HepG2 (cell line): ENCODE data around the gene TIMM9. TPM values are rescaled to one million over a fixed set of nuclear protein-coding genes. Genes with fewer than 3 reads are reported as not detected.

ENCODE experiments used
- ATAC-seq: fragments of 200-7000 bp; cut with Tn5 transposase; 3 replicates; pipeline ENCODE4 v1.9.1; 2020; ENCODE audit warnings: mild to moderate bottlenecking, moderate library complexity
- BruUV-seq: library from RNA; stranded (reverse); fragments of 400-500 nt; replicated peaks from 2 replicates; lab custom pipeline; 2021; lab: Mats Ljungman, UMichigan
- CTCF ChIA-PET: fragments of 300-600 bp; formaldehyde crosslinking; extraction: SDS; loops from one replicate; lab custom pipeline; 2021; ENCODE audit warnings: low total read pairs, inconsistent platforms, low intra/inter-chr PET ratio; lab: Yijun Ruan, JAX
- POLR2A ChIA-PET: fragments of 350-600 bp; sonication (Branson Sonifier 250); formaldehyde crosslinking; loops from one replicate; lab custom pipeline; 2020; ENCODE audit warnings: antibody characterized with exemption, inconsistent platforms; lab: Yijun Ruan, JAX
- DNase-seq: peaks from one replicate; pipeline ENCODE4 v3.0.0-alpha.2; 2015; ENCODE audit warnings: low spot score
- FAIRE-seq: peaks from 3 replicates; lab custom pipeline; 2011; peaks lifted over from hg19 to GRCh38; lab: Jason Lieb, UNC
- H2AFZ ChIP-seq: one replicate; pipeline ENCODE4 v1.6.1; 2011; ENCODE audit warnings: low read length, inconsistent platforms
- H3K27ac ChIP-seq: fragments of 300-600 bp; 3 replicates; pipeline ENCODE4 v1.8.0; 2011; ENCODE audit warnings: mixed run types, mild to moderate bottlenecking, mixed read lengths, low read length, inconsistent platforms; ENCODE audit not compliant: insufficient read depth; ENCODE audit errors: extremely low read length
- H3K27me3 ChIP-seq, 2 experiments: fragments of 200-600 bp in 1 of 2; 2 replicates in 1 of 2; 3 replicates in 1 of 2; pipeline versions ENCODE4 v1.6.0 to v1.8.0; 2011; ENCODE audit warnings: low read length in 2 of 2, mild to moderate bottlenecking in 2 of 2, moderate library complexity in 2 of 2, inconsistent platforms in 1 of 2; ENCODE audit not compliant: insufficient read depth in 2 of 2, control insufficient read depth in 1 of 2
- H3K36me3 ChIP-seq, 2 experiments: fragments of 200-600 bp in 1 of 2; replicated peaks in 1 of 2; 2 replicates in 1 of 2; 3 replicates in 1 of 2; pipeline versions ENCODE4 v1.5.1 to v1.8.0; 2011; ENCODE audit warnings: low read length in 2 of 2, inconsistent platforms in 1 of 2; ENCODE audit not compliant: insufficient read depth in 2 of 2, control insufficient read depth in 1 of 2
- H3K4me1 ChIP-seq: 2 replicates; pipeline ENCODE4 v1.5.1; 2012; ENCODE audit warnings: low read length, inconsistent platforms; ENCODE audit not compliant: insufficient read depth
- H3K4me2 ChIP-seq: 2 replicates; pipeline ENCODE4 v1.6.0; 2011; ENCODE audit warnings: low read depth, low read length, inconsistent platforms
- H3K4me3 ChIP-seq, 3 experiments: fragments of 200-600 bp in 1 of 3; sonication (generic), shearing (Covaris generic) in 1 of 3; replicated peaks in 1 of 3; 2 replicates each; pipeline ENCODE4 v1.5.1; 2011 to 2016; ENCODE audit warnings: low read length in 3 of 3, inconsistent platforms in 2 of 3, low read depth in 2 of 3, mild to moderate bottlenecking in 2 of 3, control low read depth in 1 of 3, mixed read lengths in 1 of 3; ENCODE audit not compliant: insufficient read depth in 1 of 3
- H3K79me2 ChIP-seq: one replicate; pipeline ENCODE4 v1.6.1; 2011; ENCODE audit warnings: low read length, inconsistent platforms; ENCODE audit not compliant: insufficient read depth
- H3K9ac ChIP-seq: 2 replicates; pipeline ENCODE4 v1.6.0; 2011; ENCODE audit warnings: mild to moderate bottlenecking, low read depth, low read length, inconsistent platforms; ENCODE audit not compliant: insufficient read depth
- H3K9me3 ChIP-seq: 2 replicates; pipeline ENCODE4 v1.5.1; 2012; ENCODE audit warnings: mild to moderate bottlenecking, low read length
- H4K20me1 ChIP-seq: 2 replicates; pipeline ENCODE4 v1.6.0; 2011; ENCODE audit warnings: inconsistent platforms, mild to moderate bottlenecking, low read length, moderate library complexity; ENCODE audit not compliant: insufficient read depth
- FOXA1 ChIP-seq, 2 experiments: fragments of 450-650 bp in 1 of 2; sonication (generic) in 1 of 2; formaldehyde crosslinking in 1 of 2; IDR thresholded peaks; 2 replicates each; pipeline versions ENCODE4 v1.4.0 to v1.6.1; 2016 to 2020; ENCODE audit warnings: missing genetic modification reagents in 1 of 2
- GFI1 ChIP-seq: sonication (generic); formaldehyde crosslinking; IDR thresholded peaks from 2 replicates; pipeline ENCODE4 v1.5.0; 2020; ENCODE audit warnings: missing genetic modification reagents, mild to moderate bottlenecking, borderline replicate concordance
- MNT ChIP-seq: fragments of 450-650 bp; IDR thresholded peaks from 2 replicates; pipeline ENCODE4 v1.6.1; 2016
- NKX3-1 ChIP-seq: sonication (generic); formaldehyde crosslinking; IDR thresholded peaks from 2 replicates; pipeline ENCODE4 v1.5.0; 2020; ENCODE audit warnings: missing genetic modification reagents
- SALL2 ChIP-seq: sonication (generic); formaldehyde crosslinking; IDR thresholded peaks from 2 replicates; pipeline ENCODE4 v1.8.1; 2023; ENCODE audit warnings: mild to moderate bottlenecking, missing genetic modification reagents, inconsistent platforms
- WGBS: methylation state at CpG from one replicate; pipeline ENCODE4 v1.1.6; 2017; ENCODE audit warnings: low lambda C conversion rate; 5-methylcytosine and 5-hydroxymethylcytosine counted together
- in situ Hi-C: cut with HindIII; loops from 2 replicates; pipeline ENCODE4 v1.10.0; 2017; ENCODE audit warnings: low pct_unique_long_range_greater_than_20kb; ENCODE audit not compliant: extremely low pct_ligation_motif_present
- intact Hi-C: fragments of 100-400 bp; cut with micrococcal nuclease; formaldehyde crosslinking; loops from one replicate; pipeline ENCODE4 v1.10.0; 2022; ENCODE audit not compliant: unreplicated experiment
- polyA plus RNA-seq, 8 experiments: library from polyadenylated mRNA; depleted of rRNA in 3 of 8; stranded (reverse) in 7 of 8; unstranded in 1 of 8; fragments of >200 nt; fragmentation: Illumina TruSeq in 4 of 8; extraction: Trizol in 4 of 8; gene quantifications; 2 replicates each; pipeline versions ENCODE4 v1.2.1 to v1.2.3, GENCODE V29; 2011 to 2016; ENCODE audit warnings: low read depth in 4 of 8, missing spikeins in 1 of 8, mixed read lengths in 1 of 8; ENCODE audit not compliant: insufficient read depth in 1 of 8
- total RNA-seq, 5 experiments: library from RNA; depleted of rRNA; stranded (reverse); fragments of >200 nt; fragmentation: Illumina TruSeq; extraction: Trizol; gene quantifications; 2 replicates each; pipeline ENCODE4 v1.2.3, GENCODE V29; 2016; ENCODE audit warnings: low read depth in 1 of 5

The TIMM9 gene
- total and polyA plus RNA-seq, 2 of the 13 experiments (the other 11 are each of a cell fraction or from before 2014, with no cell fraction given): 30.5 to 42.5 TPM

- Histone ChIP-seq H4K20me1 (no peaks in the 10 kb centered on the region), H3K36me3 (no peaks in the 10 kb centered on the region; a peak in 1 of 5 replicates), H3K9ac (no peak overlapping the region), H3K4me3 (no peak overlapping the region), H3K79me2 (no peaks in the 10 kb centered on the region), H3K27me3 (no peaks in the 10 kb centered on the region; a peak in 1 of 5 replicates), H3K4me1 (peaks cover 21% of the 10 kb centered on the region), H3K9me3 (no peaks in the 10 kb centered on the region), H3K4me2 (no peak overlapping the region), H3K27ac (no peak overlapping the region), H2AFZ (no peak overlapping the region)
- DNase-seq (no peak), FAIRE-seq (no peak), ATAC-seq (no peak)
- POLR2A ChIA-PET: interaction anchor here (2.7 to 2.8 kb wide), 2 partner anchors 30 to 99 kb away, joined by 19 read pairs; partner anchors contain the start of genes ARID4A, KIAA0586 and TIMM9
- 98% methylated on average over 6 of the region's 6 CpGs for WGBS
- no TSS peak for BruUV-seq
- in situ Hi-C loops: no loop called here
- CTCF ChIA-PET: no interaction called here
- intact Hi-C loops: no loop called here
- TF ChIP-seq FOXA1 (IDR thresholded peaks at IDR 0.05) (no peak), FOXA1 (CRISPR knock-in tag; IDR thresholded peaks at IDR 0.05) (peak; percentile 36; the same call in 1 of the 2 replicates), SALL2 (CRISPR knock-in tag) (no peak), NKX3-1 (CRISPR knock-in tag) (no peak), MNT (peak; percentile 60), GFI1 (peak; percentile 76)
Observed at GRCh38 chr14:58397156-58397555, 30.2 kb downstream of the TIMM9 start.
